Measurements from ENCODE around the gene TMEFF2.

The TMEFF2 gene

GRCh38 chr2:191954451-191954850 is 240.3 kb downstream of the TMEFF2 start:
- no peak for DNase-seq (ENCODE audit: low read depth in 1 of 2, low spot score in 1 of 2)
- no peak for TF ChIP-seq JUND (IDR thresholded peaks at IDR 0.05; ENCODE audit: low read depth)
- in situ Hi-C loops (cut with HindIII; ENCODE audit: low pct_unique_long_range_greater_than_20kb, low sequenced_read_pairs): no loop called here

DNA sequence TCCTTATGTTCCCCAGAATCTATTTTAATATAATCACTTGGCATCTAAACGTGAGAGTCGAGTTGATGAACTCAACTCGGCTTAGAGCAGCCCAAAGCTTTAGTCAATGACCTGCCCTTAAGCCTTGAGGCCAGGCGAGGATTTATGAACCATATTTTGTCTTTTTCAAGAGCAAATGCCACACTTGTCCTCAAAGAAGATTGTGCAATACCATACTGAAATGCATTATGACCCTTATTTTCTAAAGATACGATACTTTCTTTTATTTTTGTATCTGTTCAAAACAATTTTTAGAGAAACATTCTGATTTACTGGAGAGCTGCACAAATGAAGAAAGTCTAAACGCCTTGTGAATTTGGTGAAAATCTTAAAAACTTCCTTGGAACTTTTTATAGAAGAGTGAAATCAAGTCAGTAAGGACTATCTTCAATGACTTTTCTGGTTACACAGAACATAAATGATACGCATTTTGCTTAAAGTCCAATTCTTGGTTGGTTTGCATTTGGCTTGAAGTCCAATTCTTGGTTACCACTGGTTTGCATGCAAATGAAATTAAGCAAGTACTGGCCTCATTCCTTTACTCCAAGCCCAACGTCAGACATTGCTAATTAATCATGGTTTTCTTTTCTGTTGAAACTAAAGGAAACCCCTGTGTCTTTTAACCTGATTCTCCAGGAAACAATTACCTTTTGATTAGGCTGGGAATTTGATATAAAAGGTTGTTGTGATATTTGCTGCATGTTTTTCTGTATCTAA is 242.0 kb downstream of the TMEFF2 start:
- no peak for TF ChIP-seq JUND (IDR thresholded peaks at IDR 0.05; ENCODE audit: low read depth)
- in situ Hi-C loops (cut with HindIII; ENCODE audit: low pct_unique_long_range_greater_than_20kb, low sequenced_read_pairs): no loop called here

GRCh38 chr2:191951832-191952231 is 242.9 kb downstream of the TMEFF2 start:
- DNase-seq (ENCODE audit: low read depth in 1 of 2, low spot score in 1 of 2): no peak
- TF ChIP-seq JUND (IDR thresholded peaks at IDR 0.05; ENCODE audit: low read depth): no peak
- in situ Hi-C loops (cut with HindIII; ENCODE audit: low pct_unique_long_range_greater_than_20kb, low sequenced_read_pairs): no loop called here

More for the DNA sequence above, 242.0 kb downstream of the TMEFF2 start:
- no peak for DNase-seq (ENCODE audit: low read depth in 1 of 2, low spot score in 1 of 2)

DNA sequence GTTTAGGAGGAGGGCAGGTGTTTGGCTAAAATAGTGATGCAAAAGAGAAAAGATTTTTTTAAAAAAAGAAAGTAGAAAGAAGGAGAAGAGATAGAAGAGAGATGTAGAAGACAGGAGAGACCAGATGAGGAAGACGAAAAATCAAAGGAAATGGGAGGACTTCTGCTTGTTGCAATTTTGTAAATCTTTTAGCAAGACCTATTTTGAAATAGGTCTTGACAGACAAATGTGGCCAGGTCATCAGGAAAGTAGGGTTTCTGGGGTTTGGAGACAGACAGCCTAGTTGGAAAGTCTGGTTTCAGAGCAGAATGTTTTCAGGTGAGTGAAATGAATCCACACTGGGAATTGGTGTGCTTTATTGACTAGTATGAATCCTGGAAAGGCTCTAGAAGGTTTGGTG is 243.4 kb downstream of the TMEFF2 start:
- in situ Hi-C loops (cut with HindIII; ENCODE audit: low pct_unique_long_range_greater_than_20kb, low sequenced_read_pairs): no loop called here
- TF ChIP-seq JUND (IDR thresholded peaks at IDR 0.05; ENCODE audit: low read depth): no peak
- DNase-seq (ENCODE audit: low read depth in 1 of 2, low spot score in 1 of 2): no peak

- DNase-seq (ENCODE audit: low read depth in 1 of 2, low spot score in 1 of 2): no peak
- no peak for TF ChIP-seq JUND (IDR thresholded peaks at IDR 0.05; ENCODE audit: low read depth)
- in situ Hi-C loops (cut with HindIII; ENCODE audit: low pct_unique_long_range_greater_than_20kb, low sequenced_read_pairs): no loop called here
These were observed 244.4 kb downstream of the TMEFF2 start for GRCh38 chr2:191950132-191950874.

- TF ChIP-seq JUND (IDR thresholded peaks at IDR 0.05; ENCODE audit: low read depth): no peak
- in situ Hi-C loops (cut with HindIII; ENCODE audit: low pct_unique_long_range_greater_than_20kb, low sequenced_read_pairs): no loop called here
- DNase-seq (ENCODE audit: low read depth in 1 of 2, low spot score in 1 of 2): no peak
These were observed 247.5 kb downstream of the TMEFF2 start for GRCh38 chr2:191947235-191947634.

DNA sequence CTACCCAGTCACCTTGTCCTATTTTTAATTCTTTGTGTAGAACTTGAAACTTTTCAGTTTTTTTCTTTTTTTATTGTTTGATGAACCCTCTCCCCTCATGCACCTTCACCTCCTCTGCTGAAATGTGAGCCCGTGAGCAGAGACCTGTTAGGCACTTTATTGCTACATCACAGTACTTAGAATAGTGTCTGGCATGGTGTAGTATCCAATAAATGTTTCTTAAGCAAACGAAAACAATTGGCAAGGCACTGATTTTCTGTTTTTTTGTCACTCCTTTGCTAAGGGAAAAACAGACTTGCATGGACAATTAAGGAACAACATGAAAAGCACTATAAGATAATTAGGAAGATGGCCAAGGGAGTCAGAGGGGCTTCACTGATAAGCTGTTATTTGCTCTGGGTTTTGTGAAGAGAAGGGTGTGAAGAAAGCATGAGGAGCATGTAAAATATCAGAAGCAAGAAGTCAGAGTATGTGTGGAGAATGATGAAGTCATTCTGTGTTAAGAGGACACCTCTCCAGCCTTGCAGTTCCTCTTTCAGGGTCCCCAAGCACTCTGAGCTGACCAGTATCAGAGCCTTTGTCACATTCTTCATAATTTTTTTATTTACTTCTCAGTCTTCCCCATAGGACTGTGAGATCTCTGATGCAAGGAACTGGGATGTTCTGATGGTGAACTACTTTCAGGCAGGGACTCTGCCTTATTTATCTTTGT is 248.1 kb downstream of the TMEFF2 start:
- DNase-seq (ENCODE audit: low read depth in 1 of 2, low spot score in 1 of 2): no peak
- TF ChIP-seq JUND (IDR thresholded peaks at IDR 0.05; ENCODE audit: low read depth): no peak
- in situ Hi-C loops (cut with HindIII; ENCODE audit: low pct_unique_long_range_greater_than_20kb, low sequenced_read_pairs): no loop called here

DNA sequence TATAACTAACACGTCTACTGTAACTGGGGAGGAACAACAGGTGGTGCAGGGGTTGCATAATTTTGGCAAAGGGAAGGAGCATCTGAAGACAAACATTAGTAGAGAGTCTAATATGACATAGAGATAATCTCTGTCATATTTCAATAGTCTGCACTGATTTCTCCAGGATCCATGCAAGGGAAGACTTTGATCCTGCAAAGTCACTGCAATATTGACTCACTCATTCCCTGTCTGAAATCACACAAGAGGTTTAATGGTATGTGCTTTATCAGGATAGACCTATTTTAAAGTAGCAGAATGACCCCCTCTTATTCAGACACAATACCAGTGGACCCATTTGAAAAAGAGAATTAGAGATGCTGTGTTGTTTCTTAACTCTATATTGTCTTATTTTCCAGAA is 249.1 kb downstream of the TMEFF2 start:
- in situ Hi-C loops (cut with HindIII; ENCODE audit: low pct_unique_long_range_greater_than_20kb, low sequenced_read_pairs): no loop called here
- DNase-seq (ENCODE audit: low read depth in 1 of 2, low spot score in 1 of 2): no peak
- no peak for TF ChIP-seq JUND (IDR thresholded peaks at IDR 0.05; ENCODE audit: low read depth)

DNA sequence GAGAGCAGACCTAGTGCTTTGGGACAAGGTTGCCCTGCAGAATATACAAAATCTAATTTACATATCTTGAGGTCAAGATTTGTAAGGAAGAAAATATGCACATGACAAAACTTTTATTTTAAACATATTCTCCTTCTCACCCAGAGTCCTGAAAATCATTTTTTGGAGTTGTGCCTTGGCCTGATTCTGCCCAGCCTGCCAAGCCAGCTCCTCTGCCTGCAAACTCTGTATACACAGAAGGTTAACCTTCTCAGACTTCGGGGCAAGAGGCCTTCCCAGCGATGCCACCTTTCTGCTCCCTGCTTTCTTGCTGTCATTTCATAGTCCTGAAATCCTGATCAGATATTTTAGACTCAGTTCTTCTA is 252.0 kb downstream of the TMEFF2 start:
- no peak for TF ChIP-seq JUND (IDR thresholded peaks at IDR 0.05; ENCODE audit: low read depth)
- no peak for DNase-seq (ENCODE audit: low read depth in 1 of 2, low spot score in 1 of 2)
- in situ Hi-C loops (cut with HindIII; ENCODE audit: low pct_unique_long_range_greater_than_20kb, low sequenced_read_pairs): no loop called here

- no peak for DNase-seq (ENCODE audit: low read depth in 1 of 2, low spot score in 1 of 2)
- in situ Hi-C loops (cut with HindIII; ENCODE audit: low pct_unique_long_range_greater_than_20kb, low sequenced_read_pairs): no loop called here
- TF ChIP-seq JUND (IDR thresholded peaks at IDR 0.05; ENCODE audit: low read depth): no peak
These were observed 252.5 kb downstream of the TMEFF2 start for GRCh38 chr2:191942090-191942738.

DNA sequence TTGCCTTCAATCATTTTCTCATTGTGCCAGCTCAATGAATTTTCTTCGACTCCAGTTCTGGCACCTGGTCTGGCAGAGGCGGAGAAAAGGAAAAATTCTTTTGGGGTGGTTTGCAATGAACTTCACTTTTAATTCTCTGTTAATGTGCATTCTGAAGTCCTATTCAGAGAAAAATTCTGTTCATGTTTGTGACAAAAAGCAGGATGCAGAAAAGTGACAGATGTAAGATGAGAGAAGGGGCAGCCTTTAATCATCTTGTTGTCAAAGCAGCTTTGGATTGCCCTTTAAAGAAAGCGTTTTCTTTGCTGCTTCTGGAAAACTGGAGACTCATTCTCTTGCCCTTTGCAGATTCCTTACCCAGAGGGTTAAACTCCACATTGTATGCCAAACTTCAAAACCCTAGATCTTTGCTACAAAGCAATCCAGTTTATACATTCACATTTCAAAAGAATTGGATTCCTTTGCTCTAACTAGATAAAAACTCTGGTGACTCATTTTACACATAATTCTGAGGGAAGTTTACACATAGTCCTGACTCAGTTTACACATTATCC is 253.3 kb downstream of the TMEFF2 start:
- no peak for TF ChIP-seq JUND (IDR thresholded peaks at IDR 0.05; ENCODE audit: low read depth)
- in situ Hi-C loops (cut with HindIII; ENCODE audit: low pct_unique_long_range_greater_than_20kb, low sequenced_read_pairs): no loop called here
- no peak for DNase-seq (ENCODE audit: low read depth in 1 of 2, low spot score in 1 of 2)

- TF ChIP-seq JUND (IDR thresholded peaks at IDR 0.05; ENCODE audit: low read depth): no peak
- in situ Hi-C loops (cut with HindIII; ENCODE audit: low pct_unique_long_range_greater_than_20kb, low sequenced_read_pairs): no loop called here
These were observed 256.0 kb downstream of the TMEFF2 start for GRCh38 chr2:191938779-191939178.

More at GRCh38 chr2:191938779-191939178, 256.0 kb downstream of the TMEFF2 start:
- no peak for DNase-seq (ENCODE audit: low read depth in 1 of 2, low spot score in 1 of 2)
